ENCODE results near the gene CUX1. TPM values are rescaled to one million over a fixed set of nuclear protein-coding genes. Genes with fewer than 3 reads are reported as not detected.
A peak's percentile ranks its signal among the peaks of the same experiment; 100 is the strongest.

Gene CUX1
- total RNA-seq, 4 donors from 2014 or later, result 56.9 to 124 (median 93.2) TPM

DNA sequence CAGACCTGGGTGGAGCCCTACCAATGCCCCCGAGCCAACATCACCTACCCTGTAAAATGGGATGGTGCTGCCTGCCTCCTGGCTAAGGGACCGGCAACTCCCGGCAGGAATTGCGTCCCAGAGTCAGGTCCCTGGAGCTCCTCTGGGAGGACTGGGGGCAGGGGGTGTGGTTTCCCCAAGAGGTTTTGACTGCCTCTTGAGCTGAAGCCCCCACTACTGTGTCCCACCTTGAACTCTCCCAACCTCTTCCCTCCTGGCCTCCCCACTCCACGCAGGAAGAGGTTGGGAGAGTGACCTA, 470.5 kb downstream of the CUX1 start:
- Histone ChIP-seq H3K4me1 (peaks cover 13 to 32% (median 26%) of the 10 kb centered on the region in 4 donors), H3K27ac (peak overlapping the region in 1 of 4 donors; percentile 77), H3K9me3 (no peaks in the 10 kb centered on the region), H3K36me3 (no peaks in the 10 kb centered on the region), H3K4me3 (peak overlapping the region; percentile 72 to 99 (median 87)), H3K27me3 (no peaks in the 10 kb centered on the region)
- 10% methylated on average over 5 of the region's 5 CpGs; no CpG with 5 or more reads in 1 of the 2 donors for WGBS, 2 donors (ENCODE audit: low coverage in 1 of 2)
- TF ChIP-seq, protein P1, sequence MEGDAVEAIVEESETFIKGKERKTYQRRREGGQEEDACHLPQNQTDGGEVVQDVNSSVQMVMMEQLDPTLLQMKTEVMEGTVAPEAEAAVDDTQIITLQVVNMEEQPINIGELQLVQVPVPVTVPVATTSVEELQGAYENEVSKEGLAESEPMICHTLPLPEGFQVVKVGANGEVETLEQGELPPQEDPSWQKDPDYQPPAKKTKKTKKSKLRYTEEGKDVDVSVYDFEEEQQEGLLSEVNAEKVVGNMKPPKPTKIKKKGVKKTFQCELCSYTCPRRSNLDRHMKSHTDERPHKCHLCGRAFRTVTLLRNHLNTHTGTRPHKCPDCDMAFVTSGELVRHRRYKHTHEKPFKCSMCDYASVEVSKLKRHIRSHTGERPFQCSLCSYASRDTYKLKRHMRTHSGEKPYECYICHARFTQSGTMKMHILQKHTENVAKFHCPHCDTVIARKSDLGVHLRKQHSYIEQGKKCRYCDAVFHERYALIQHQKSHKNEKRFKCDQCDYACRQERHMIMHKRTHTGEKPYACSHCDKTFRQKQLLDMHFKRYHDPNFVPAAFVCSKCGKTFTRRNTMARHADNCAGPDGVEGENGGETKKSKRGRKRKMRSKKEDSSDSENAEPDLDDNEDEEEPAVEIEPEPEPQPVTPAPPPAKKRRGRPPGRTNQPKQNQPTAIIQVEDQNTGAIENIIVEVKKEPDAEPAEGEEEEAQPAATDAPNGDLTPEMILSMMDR (IDR thresholded peaks at IDR 0.05), result no peak
- TF ChIP-seq POLR2AphosphoS5 (IDR thresholded peaks at IDR 0.05) (no peak), POLR2A (IDR thresholded peaks at IDR 0.05) (no peak)
- intact Hi-C loops (cut with DNase I; ENCODE audit: low total_unique reads), result no loop called here
- DNase-seq, result no peak
- in situ Hi-C loops (cut with MboI; ENCODE audit: low pct_ligation_motif_present in 1 of 4, low pct_unique_long_range_greater_than_20kb in 1 of 4, low sequenced_read_pairs in 3 of 4), result loop anchor here in 2 of 4 donors (10.0 kb wide), 1 partner anchor 107 kb away; the partner anchor contains the start of gene PRKRIP1 (in 2 of the 2)

DNA sequence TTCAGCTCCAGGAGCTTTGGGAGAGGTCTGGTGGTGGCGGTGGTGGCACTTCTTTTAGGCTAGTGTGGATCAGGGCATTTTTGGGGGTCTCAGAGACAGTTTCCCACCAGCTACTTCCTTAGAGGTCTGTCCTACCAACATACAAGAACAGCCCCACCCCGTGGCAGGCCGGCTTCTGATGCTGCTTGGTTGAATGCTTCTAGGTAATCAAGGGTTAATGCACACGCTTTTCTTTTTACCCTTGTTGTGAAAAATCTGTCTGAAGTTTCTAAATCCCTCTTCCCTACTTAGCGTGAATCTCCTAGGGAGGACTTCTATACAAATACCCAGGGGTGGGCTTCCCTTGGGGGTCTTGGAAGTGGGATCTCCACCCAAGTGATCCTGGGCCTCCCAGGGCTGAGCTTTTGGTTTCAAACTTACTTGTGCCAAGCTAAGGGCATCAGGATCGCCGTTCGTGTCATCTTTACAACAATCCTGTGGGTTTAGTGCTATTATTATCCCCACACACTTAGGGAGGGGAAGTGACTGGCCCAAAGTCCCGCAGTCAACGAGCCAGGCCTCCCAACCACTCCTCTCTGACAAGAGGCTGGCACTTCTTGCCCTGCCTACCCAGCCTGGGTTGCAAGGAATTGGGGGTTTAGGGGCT, 471.0 kb downstream of the CUX1 start:
- TF ChIP-seq, protein P1 (IDR thresholded peaks at IDR 0.05), result no peak
- no peak for TF ChIP-seq POLR2A (IDR thresholded peaks at IDR 0.05)
- no peak for TF ChIP-seq POLR2AphosphoS5 (IDR thresholded peaks at IDR 0.05)
- no peak for TF ChIP-seq EP300 (IDR thresholded peaks at IDR 0.05; ENCODE audit: low read depth)
- Histone ChIP-seq H3K27me3 (no peaks in the 10 kb centered on the region), H3K27ac (peak overlapping the region in 1 of 4 donors; percentile 77), H3K9me3 (no peaks in the 10 kb centered on the region), H3K4me1 (peaks cover 13 to 32% (median 26%) of the 10 kb centered on the region in 4 donors), H3K36me3 (no peaks in the 10 kb centered on the region), H3K4me3 (peak overlapping the region in 3 of 4 donors; percentile 72 to 95 (median 79))
- no peak for DNase-seq
- intact Hi-C loops (cut with DNase I; ENCODE audit: low total_unique reads) (no loop called here), in situ Hi-C loops (cut with MboI; ENCODE audit: low pct_ligation_motif_present in 1 of 4, low pct_unique_long_range_greater_than_20kb in 1 of 4, low sequenced_read_pairs in 3 of 4) (loop anchor here in 2 of 4 donors (10.0 kb wide), 1 partner anchor 106 kb away; the partner anchor contains the start of gene PRKRIP1 (in 2 of the 2))
- 22% methylated on average over 10 of the region's 10 CpGs; no CpG with 5 or more reads in 1 of the 2 donors for WGBS, 2 donors (ENCODE audit: low coverage in 1 of 2)

DNA sequence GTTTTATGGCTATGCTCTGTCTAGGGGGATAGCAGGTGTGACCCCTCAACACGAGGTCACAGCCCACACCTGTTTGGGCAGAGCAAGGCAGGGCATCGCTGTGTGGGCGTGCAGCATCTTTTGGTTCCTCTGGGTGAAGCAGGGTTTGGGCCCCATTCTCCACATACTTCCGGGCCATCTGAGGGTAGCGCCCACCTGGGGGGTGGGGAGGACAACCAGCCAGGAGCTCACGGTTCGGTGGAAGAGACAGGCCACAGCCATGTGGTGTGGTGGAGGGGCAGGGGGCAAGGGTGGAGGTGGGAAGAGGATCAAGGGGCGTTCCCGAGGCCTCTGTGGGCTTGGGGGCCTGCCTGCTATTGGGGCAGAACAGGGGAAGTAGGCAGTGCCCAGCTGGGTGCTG, 471.6 kb downstream of the CUX1 start:
- 47% methylated on average over 8 of the region's 9 CpGs; no CpG with 5 or more reads in 1 of the 2 donors for WGBS, 2 donors (ENCODE audit: low coverage in 1 of 2)
- no peak overlapping the region for H3K27ac ChIP-seq
- intact Hi-C loops (cut with DNase I; ENCODE audit: low total_unique reads), result no loop called here

More for the DNA sequence above, 471.6 kb downstream of the CUX1 start:
- no peaks in the 10 kb centered on the region for H3K27me3 ChIP-seq
- H3K4me1 ChIP-seq, result peaks cover 13 to 32% (median 26%) of the 10 kb centered on the region in 4 donors
- no peak for TF ChIP-seq EP300 (IDR thresholded peaks at IDR 0.05; ENCODE audit: low read depth)
- TF ChIP-seq, protein P1 (IDR thresholded peaks at IDR 0.05), result no peak
- no peak for TF ChIP-seq POLR2AphosphoS5 (IDR thresholded peaks at IDR 0.05)
- no peak for TF ChIP-seq POLR2A (IDR thresholded peaks at IDR 0.05)
- in situ Hi-C loops (cut with MboI; ENCODE audit: low pct_ligation_motif_present in 1 of 4, low pct_unique_long_range_greater_than_20kb in 1 of 4, low sequenced_read_pairs in 3 of 4), result loop anchor here in 2 of 4 donors (10.0 kb wide), 1 partner anchor 106 kb away; the partner anchor contains the start of gene PRKRIP1 (in 2 of the 2)
- no peaks in the 10 kb centered on the region for H3K9me3 ChIP-seq
- DNase-seq, result no peak
- no peaks in the 10 kb centered on the region for H3K36me3 ChIP-seq
- no peak overlapping the region for H3K4me3 ChIP-seq
